ENCODE results near the gene DHRS9. TPM values are rescaled to one million over a fixed set of nuclear protein-coding genes. Genes with fewer than 3 reads are reported as not detected.

DHRS9 gene
- polyA plus RNA-seq, 1 donor (not counting 4 experiments of a cell fraction or from before 2014, with no cell fraction given): 3.3 TPM

GRCh38 chr2:169136885-169137534, 67.6 kb downstream of the DHRS9 start:
- no peak overlapping the region for H2AFZ ChIP-seq (ENCODE audit: control insufficient read depth, low read length)
- H3K4me1 ChIP-seq (ENCODE audit: control insufficient read depth, extremely low read depth, insufficient read depth, low read length): no peaks in the 10 kb centered on the region
- no peaks in the 10 kb centered on the region for H3K27me3 ChIP-seq (ENCODE audit: control insufficient read depth, extremely low read depth, insufficient read depth, low read length)
- no peaks in the 10 kb centered on the region for H3K79me2 ChIP-seq (ENCODE audit: control insufficient read depth, insufficient read depth, low read length)
- FAIRE-seq (no peak), DNase-seq (ENCODE audit: low read depth, low spot score) (no peak)
- no peak overlapping the region for H3K4me3 ChIP-seq (ENCODE audit: control insufficient read depth in 2 of 3, extremely low read depth in 1 of 3, insufficient read depth in 2 of 3, low read depth in 1 of 3, low read length in 3 of 3)
- H3K36me3 ChIP-seq (ENCODE audit: control insufficient read depth in 2 of 2, extremely low read depth in 1 of 2, insufficient read depth in 2 of 2, low read length in 2 of 2): no peaks in the 10 kb centered on the region
- H3K9me3 ChIP-seq (ENCODE audit: control insufficient read depth, low read depth, low read length): no peaks in the 10 kb centered on the region
- no peaks in the 10 kb centered on the region for H3K9me1 ChIP-seq (ENCODE audit: control insufficient read depth, extremely low read depth, insufficient read depth, low read length)
- no peak overlapping the region for H3K4me2 ChIP-seq (ENCODE audit: control insufficient read depth, extremely low read depth, insufficient read depth, low read depth, low read length)
- no peak overlapping the region for H3K9ac ChIP-seq (ENCODE audit: control insufficient read depth, extremely low read depth, insufficient read depth, low read length)
- TF ChIP-seq CTCF (optimal IDR thresholded peaks at IDR 0.05 in 1 of 3, IDR thresholded peaks at IDR 0.05 in 1 of 3, conservative IDR thresholded peaks at IDR 0.05 in 1 of 3; ENCODE audit: extremely low read depth in 1 of 3, insufficient read depth in 2 of 3, low read length in 3 of 3) (no peak), EZH2 (IDR thresholded peaks at IDR 0.05; ENCODE audit: low read length) (no peak)
- no peaks in the 10 kb centered on the region for H4K20me1 ChIP-seq (ENCODE audit: control insufficient read depth, extremely low read depth, insufficient read depth, low read length)
- H3K27ac ChIP-seq (ENCODE audit: control insufficient read depth, insufficient read depth, low read length): no peak overlapping the region
- dilution Hi-C loops (cut with MboI; ENCODE audit: extremely low pct_ligation_motif_present, low sequenced_read_pairs): no loop called here

- DNase-seq (ENCODE audit: low read depth, low spot score) (no peak), FAIRE-seq (no peak)
- Histone ChIP-seq H3K4me1 (ENCODE audit: control insufficient read depth, extremely low read depth, insufficient read depth, low read length) (no peaks in the 10 kb centered on the region), H3K27me3 (ENCODE audit: control insufficient read depth, extremely low read depth, insufficient read depth, low read length) (no peaks in the 10 kb centered on the region), H3K36me3 (ENCODE audit: control insufficient read depth in 2 of 2, extremely low read depth in 1 of 2, insufficient read depth in 2 of 2, low read length in 2 of 2) (no peaks in the 10 kb centered on the region), H3K79me2 (ENCODE audit: control insufficient read depth, insufficient read depth, low read length) (no peaks in the 10 kb centered on the region), H3K4me3 (ENCODE audit: control insufficient read depth in 2 of 3, extremely low read depth in 1 of 3, insufficient read depth in 2 of 3, low read depth in 1 of 3, low read length in 3 of 3) (no peak overlapping the region), H4K20me1 (ENCODE audit: control insufficient read depth, extremely low read depth, insufficient read depth, low read length) (no peaks in the 10 kb centered on the region), H3K27ac (ENCODE audit: control insufficient read depth, insufficient read depth, low read length) (no peak overlapping the region), H3K9me3 (ENCODE audit: control insufficient read depth, low read depth, low read length) (no peaks in the 10 kb centered on the region), H3K9ac (ENCODE audit: control insufficient read depth, extremely low read depth, insufficient read depth, low read length) (no peak overlapping the region), H3K4me2 (ENCODE audit: control insufficient read depth, extremely low read depth, insufficient read depth, low read depth, low read length) (no peak overlapping the region), H3K9me1 (ENCODE audit: control insufficient read depth, extremely low read depth, insufficient read depth, low read length) (no peaks in the 10 kb centered on the region), H2AFZ (ENCODE audit: control insufficient read depth, low read length) (no peak overlapping the region)
- dilution Hi-C loops (cut with MboI; ENCODE audit: extremely low pct_ligation_motif_present, low sequenced_read_pairs): no loop called here
- TF ChIP-seq EZH2 (IDR thresholded peaks at IDR 0.05; ENCODE audit: low read length): no peak
Observed at GRCh38 chr2:169137924-169138323, 68.6 kb downstream of the DHRS9 start.

GRCh38 chr2:169139145-169139544, 69.8 kb downstream of the DHRS9 start:
- DNase-seq (ENCODE audit: low read depth, low spot score) (no peak), FAIRE-seq (no peak)
- no peaks in the 10 kb centered on the region for H3K9me1 ChIP-seq (ENCODE audit: control insufficient read depth, extremely low read depth, insufficient read depth, low read length)
- H3K4me3 ChIP-seq (ENCODE audit: control insufficient read depth in 2 of 3, extremely low read depth in 1 of 3, insufficient read depth in 2 of 3, low read depth in 1 of 3, low read length in 3 of 3): no peak overlapping the region
- dilution Hi-C loops (cut with MboI; ENCODE audit: extremely low pct_ligation_motif_present, low sequenced_read_pairs): no loop called here
- H3K9ac ChIP-seq (ENCODE audit: control insufficient read depth, extremely low read depth, insufficient read depth, low read length): no peak overlapping the region
- no peaks in the 10 kb centered on the region for H3K36me3 ChIP-seq (ENCODE audit: control insufficient read depth in 2 of 2, extremely low read depth in 1 of 2, insufficient read depth in 2 of 2, low read length in 2 of 2)
- H3K27me3 ChIP-seq (ENCODE audit: control insufficient read depth, extremely low read depth, insufficient read depth, low read length): no peaks in the 10 kb centered on the region
- H3K4me1 ChIP-seq (ENCODE audit: control insufficient read depth, extremely low read depth, insufficient read depth, low read length): no peaks in the 10 kb centered on the region
- H2AFZ ChIP-seq (ENCODE audit: control insufficient read depth, low read length): no peak overlapping the region
- H3K4me2 ChIP-seq (ENCODE audit: control insufficient read depth, extremely low read depth, insufficient read depth, low read depth, low read length): no peak overlapping the region
- H3K27ac ChIP-seq (ENCODE audit: control insufficient read depth, insufficient read depth, low read length): no peak overlapping the region
- no peaks in the 10 kb centered on the region for H3K9me3 ChIP-seq (ENCODE audit: control insufficient read depth, low read depth, low read length)
- TF ChIP-seq EZH2 (IDR thresholded peaks at IDR 0.05; ENCODE audit: low read length) (no peak), CTCF (optimal IDR thresholded peaks at IDR 0.05 in 1 of 3, IDR thresholded peaks at IDR 0.05 in 1 of 3, conservative IDR thresholded peaks at IDR 0.05 in 1 of 3; ENCODE audit: extremely low read depth in 1 of 3, insufficient read depth in 2 of 3, low read length in 3 of 3) (no peak)
- H3K79me2 ChIP-seq (ENCODE audit: control insufficient read depth, insufficient read depth, low read length): no peaks in the 10 kb centered on the region
- H4K20me1 ChIP-seq (ENCODE audit: control insufficient read depth, extremely low read depth, insufficient read depth, low read length): no peaks in the 10 kb centered on the region
